ENCODE results near the gene RAB3C.
A peak's percentile ranks its signal among the peaks of the same experiment; 100 is the strongest.

The RAB3C gene

GRCh38 chr5:58891086-58891970, 308.5 kb downstream of the RAB3C start:
- peak; percentile 84 for DNase-seq

- DNase-seq = no peak
These were observed 309.1 kb downstream of the RAB3C start for GRCh38 chr5:58891971-58892343.

- no peak for DNase-seq
These were observed 310.7 kb downstream of the RAB3C start for GRCh38 chr5:58893551-58893950.

- no peak for DNase-seq
These were observed 315.1 kb downstream of the RAB3C start for GRCh38 chr5:58898006-58898405.

- no peak for DNase-seq
These were observed 315.7 kb downstream of the RAB3C start for GRCh38 chr5:58898538-58898937.

- DNase-seq = no peak
These were observed 318.4 kb downstream of the RAB3C start for GRCh38 chr5:58901271-58901670.

- DNase-seq = no peak
These were observed 319.4 kb downstream of the RAB3C start for GRCh38 chr5:58902305-58902704.

- no peak for DNase-seq
These were observed 319.9 kb downstream of the RAB3C start for GRCh38 chr5:58902765-58903164.

- no peak for DNase-seq
These were observed 321.9 kb downstream of the RAB3C start for GRCh38 chr5:58904737-58905136.

- DNase-seq = no peak
These were observed 323.1 kb downstream of the RAB3C start for GRCh38 chr5:58905944-58906343.
